Kasumi-1 (cell line): ENCODE results near the gene CHCHD2.
"Not testable (repeated sequence)": the region's sequence is repeated elsewhere in the genome, so short reads cannot be mapped to it uniquely, and the experiment has no call there.

Source experiments
- DNase-seq, 2 experiments: peaks; one replicate each; lab custom pipeline; 2025; lab: John Stamatoyannopoulos, UW

CHCHD2 gene, protein sequence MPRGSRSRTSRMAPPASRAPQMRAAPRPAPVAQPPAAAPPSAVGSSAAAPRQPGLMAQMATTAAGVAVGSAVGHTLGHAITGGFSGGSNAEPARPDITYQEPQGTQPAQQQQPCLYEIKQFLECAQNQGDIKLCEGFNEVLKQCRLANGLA

GRCh38 chr7:56106108-56107073, at the start of gene CHCHD2:
Gene CHCHD2, minus strand, starts transcription at chr7:56106476. Its CDS starts 63 bp downstream, at chr7:56106413.
- DNase-seq = peak; percentile 100

- not testable (repeated sequence) for DNase-seq
Observed at GRCh38 chr7:56131062-56131461, 24.8 kb upstream of the CHCHD2 start.

GRCh38 chr7:56127241-56127975, 21.1 kb upstream of the CHCHD2 start:
- DNase-seq = no peak

DNA sequence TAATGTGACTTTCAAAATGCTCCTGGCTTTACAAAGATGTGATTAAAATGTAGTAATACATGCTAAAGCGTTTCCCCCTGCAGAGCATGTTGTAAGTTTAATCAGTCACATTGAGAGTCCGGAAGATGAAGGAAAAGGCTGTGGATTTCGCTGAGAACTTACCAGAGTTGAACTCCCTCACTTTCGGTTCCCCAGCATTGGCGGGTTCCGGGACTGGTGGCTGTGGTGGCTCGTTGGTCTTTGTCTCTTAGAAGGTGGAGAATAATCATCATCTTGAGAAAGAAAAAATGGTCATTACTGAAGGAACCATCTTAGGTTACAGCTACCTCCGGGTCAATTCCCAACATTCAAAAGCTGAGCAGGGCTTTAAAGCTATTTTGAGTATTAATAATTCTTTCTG, 19.6 kb upstream of the CHCHD2 start:
- DNase-seq = no peak

DNA sequence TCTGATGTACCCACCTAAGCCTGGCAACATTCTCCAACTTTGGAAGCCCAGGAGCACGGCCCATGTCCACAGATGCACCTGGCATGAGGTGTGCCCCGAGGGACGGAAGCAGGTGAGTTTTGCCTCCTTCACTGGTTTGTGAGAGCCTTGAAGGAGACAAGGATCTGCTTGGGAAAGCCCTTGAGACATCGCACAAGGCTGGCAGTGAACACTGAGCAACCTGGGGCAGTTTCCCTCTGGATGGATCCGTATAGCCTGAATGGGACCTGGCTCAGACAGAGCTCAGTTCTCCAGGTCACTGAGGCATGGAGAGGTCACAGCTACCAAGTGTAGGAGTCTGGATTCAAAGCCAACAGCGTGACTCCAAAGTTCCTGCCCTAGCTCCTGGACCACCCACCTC, 18.7 kb upstream of the CHCHD2 start:
- DNase-seq = no peak

GRCh38 chr7:56121440-56121839, 15.2 kb upstream of the CHCHD2 start:
- DNase-seq = no peak

DNA sequence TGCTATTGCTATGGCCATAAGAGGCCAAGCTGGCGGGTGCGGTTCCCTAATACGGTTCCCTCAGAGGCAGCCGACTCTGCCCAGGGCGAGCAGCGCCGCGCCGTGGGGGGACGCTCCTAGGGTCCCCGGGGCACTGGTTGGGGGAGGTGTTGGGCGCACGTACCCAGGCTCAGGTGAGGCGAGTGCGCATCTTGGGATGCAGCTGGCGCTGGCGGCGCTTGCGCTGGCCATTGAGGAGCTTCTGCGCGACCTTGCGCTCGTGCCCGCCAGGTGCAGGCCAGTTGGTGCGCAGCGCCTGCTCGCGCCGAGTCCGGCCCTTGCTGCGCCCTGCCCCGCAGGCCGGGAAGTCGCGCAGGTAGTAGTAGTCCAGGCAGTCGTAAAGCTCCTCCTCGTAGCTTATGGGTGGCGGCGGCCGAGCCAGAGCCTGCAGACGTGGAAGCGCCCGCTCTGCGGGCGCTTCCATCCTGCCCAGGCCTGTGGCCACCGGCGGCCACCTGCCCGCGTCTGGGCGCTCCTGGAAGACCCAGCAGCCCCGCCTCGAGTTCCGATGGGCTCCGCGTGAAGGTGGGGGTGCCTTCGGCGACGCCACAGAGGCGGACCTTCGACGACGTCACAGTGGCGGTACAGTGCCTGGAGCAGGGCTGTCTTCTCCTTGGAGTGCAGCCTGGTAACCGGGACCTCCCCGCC, 9.7 kb upstream of the CHCHD2 start, which contains the start of gene NUPR2:
Gene NUPR2, minus strand, starts transcription at position 566 of the 687 bp plus-strand sequence. Its CDS starts 103 bp downstream, at position 463.
- DNase-seq = no peak

GRCh38 chr7:56112244-56112643, 6.0 kb upstream of the CHCHD2 start:
- DNase-seq = not testable (repeated sequence)

- no peak for DNase-seq
Observed at GRCh38 chr7:56110611-56111010, 4.3 kb upstream of the CHCHD2 start.

GRCh38 chr7:56107954-56108258, 1.6 kb upstream of the CHCHD2 start:
- no peak for DNase-seq

- DNase-seq = peak; percentile 33 to 57
Observed at GRCh38 chr7:56105508-56105907, 768 bp downstream of the CHCHD2 start.

DNA sequence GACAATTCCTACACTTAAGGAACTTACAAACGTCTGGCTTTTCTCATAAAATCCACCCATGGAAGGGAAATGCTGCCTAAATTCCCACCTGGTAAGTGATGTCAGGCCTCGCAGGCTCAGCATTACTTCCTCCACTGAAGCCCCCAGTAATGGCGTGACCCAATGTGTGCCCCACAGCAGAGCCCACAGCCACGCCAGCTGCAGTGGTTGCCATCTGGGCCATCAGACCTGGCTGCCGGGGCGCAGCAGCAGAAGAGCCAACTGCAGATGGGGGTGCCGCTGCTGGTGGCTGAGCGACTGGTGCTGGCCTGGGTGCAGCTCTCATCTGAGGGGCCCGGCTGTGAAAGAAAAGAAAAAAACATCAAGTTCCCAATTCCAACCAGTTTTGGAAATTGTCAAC, 2.1 kb downstream of the CHCHD2 start:
- not testable (repeated sequence) for DNase-seq

DNA sequence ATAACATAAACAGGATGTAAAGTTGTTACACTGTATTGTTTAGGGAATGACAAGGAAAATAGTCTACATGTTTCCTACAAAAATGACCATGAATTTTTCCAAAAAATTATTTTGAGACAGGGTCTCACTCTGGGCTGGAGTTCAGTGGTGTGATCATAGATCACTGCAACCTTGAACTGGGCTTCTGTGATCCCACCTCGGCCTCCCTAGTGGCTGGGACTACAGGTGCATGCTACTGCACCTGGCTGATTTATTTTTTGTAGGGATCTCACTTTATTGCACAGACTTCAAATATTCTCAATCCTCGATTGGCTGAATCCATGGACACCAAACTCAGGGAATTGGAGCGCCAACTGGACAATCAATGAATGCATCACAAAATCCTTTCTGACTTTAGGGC, 6.6 kb downstream of the CHCHD2 start:
- DNase-seq = no peak

- not testable (repeated sequence) for DNase-seq
Observed at GRCh38 chr7:56098187-56099008, 7.9 kb downstream of the CHCHD2 start.

DNA sequence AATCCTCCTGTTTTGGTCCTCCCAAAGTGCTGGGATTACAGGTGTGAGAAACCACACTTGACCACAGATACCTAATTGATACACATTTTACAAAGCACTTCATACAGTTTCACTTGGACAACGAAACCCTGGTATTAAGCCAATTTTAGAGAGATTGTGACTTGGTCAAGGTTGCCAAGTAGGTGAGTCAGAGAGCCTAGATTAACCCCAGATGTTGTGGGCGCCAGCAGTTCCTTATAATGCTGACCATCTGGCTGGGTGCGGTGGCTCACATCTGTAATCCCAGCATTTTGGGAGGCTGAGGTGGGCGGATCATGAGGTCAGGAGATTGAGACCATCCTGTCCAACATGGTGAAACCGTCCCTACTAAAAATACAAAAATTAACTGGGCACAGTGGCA, 8.6 kb downstream of the CHCHD2 start:
- DNase-seq = no peak

- no peak for DNase-seq
Observed at GRCh38 chr7:56092789-56093531, 13.3 kb downstream of the CHCHD2 start, which contains the start of gene PHKG1. Gene PHKG1, minus strand, starts transcription at chr7:56092952. Its CDS starts 4,011 bp downstream, at chr7:56088941.

GRCh38 chr7:56092388-56092787, 13.9 kb downstream of the CHCHD2 start:
- not testable (repeated sequence) for DNase-seq

DNA sequence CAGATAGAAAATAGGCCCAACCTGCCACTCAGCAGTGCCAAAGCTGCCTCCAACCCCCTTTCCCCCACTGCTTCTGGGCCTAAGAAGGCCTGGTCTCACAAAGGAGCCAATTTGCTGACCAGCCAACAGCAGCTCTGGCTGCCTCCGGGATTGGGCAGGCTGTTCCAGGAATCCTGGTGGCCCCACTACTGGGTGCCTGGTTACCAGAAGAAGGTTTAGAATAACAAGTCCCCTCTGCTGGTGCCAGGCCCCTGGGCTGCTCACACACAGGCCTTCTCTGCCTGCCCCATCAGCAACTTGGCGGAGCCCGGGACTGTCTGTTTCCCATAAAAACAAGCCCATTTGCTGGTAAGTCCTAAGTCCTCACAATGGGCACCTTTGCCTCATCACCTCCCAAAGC, 14.7 kb downstream of the CHCHD2 start:
- no peak for DNase-seq

DNA sequence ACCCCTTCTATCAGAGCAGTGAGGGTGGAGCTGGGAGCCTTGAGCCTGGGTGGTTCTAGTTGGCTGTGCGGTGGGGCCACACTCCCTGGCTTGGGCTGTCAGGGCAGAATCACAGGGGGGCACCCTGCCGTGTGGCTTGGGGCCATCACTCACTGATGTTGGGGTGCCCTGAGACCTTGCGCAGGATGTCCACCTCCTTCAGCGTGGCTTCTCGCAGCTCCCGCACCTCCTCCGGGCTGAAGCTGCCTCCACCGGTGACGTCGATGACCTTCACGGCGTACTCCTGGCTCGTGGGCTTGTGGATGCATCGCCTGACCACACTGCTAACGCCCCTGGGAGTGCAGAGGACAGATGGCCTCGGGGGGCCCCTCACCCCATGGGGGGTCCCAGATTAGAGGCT, 18.8 kb downstream of the CHCHD2 start:
- DNase-seq = no peak

GRCh38 chr7:56086761-56087160, 19.5 kb downstream of the CHCHD2 start:
- no peak for DNase-seq
